HS-5 (cell line): Measurements from ENCODE around the gene CDH12.

Experiments
- DNase-seq: peaks from one replicate; pipeline ENCODE4 v3.0.0-alpha.2; 2012; ENCODE audit warnings: low read depth

CDH12 gene

DNA sequence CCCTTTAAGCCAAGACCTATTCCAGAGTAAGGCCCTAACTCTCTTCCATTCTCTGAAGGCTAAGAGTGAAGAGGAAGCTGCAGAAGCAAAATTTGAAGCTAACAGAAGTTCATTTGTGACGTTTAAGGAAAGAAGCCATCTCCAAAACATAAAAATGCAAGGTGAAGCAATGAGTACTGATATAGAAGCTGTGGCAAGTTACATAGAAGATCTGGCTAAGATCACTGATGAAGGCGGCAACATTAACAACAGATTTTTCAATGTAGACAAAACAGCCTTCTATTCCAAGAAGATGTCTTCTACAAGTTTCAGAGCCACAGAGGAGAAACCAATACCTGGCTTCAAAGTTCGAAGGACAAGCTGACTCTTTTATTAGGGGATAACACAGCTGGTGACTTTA, 1143.4 kb downstream of the CDH12 start:
- DNase-seq = no peak

GRCh38 chr5:21704974-21705668, 1148.0 kb downstream of the CDH12 start:
- DNase-seq = no peak

GRCh38 chr5:21701317-21701716, 1151.8 kb downstream of the CDH12 start:
- DNase-seq = no peak
